WERI-Rb-1 (cell line): ENCODE measurements around the gene MSMP.
A peak's percentile ranks its signal among the peaks of the same experiment; 100 is the strongest.

Experiments used
- DNase-seq: peaks from one replicate; pipeline ENCODE4 v3.0.0-alpha.2; 2020
- H3K27ac ChIP-seq: fragments of 250-450 bp; sonication (Bioruptor Pico); 2 replicates; pipeline ENCODE4 v1.5.1; 2020; ENCODE audit warnings: mild to moderate bottlenecking, moderate library complexity
- H3K27me3 ChIP-seq: fragments of 250-450 bp; sonication (Bioruptor Pico); 2 replicates; pipeline ENCODE4 v1.5.1; 2021; ENCODE audit warnings: mild to moderate bottlenecking, low read depth, moderate library complexity; ENCODE audit not compliant: insufficient read depth, severe bottlenecking
- H3K36me3 ChIP-seq: fragments of 250-450 bp; sonication (Bioruptor Pico); 2 replicates; pipeline ENCODE4 v1.5.1; 2020; ENCODE audit warnings: mild to moderate bottlenecking, moderate library complexity
- H3K4me3 ChIP-seq: 2 replicates; pipeline ENCODE4 v1.5.1; 2011; ENCODE audit warnings: low read depth, mild to moderate bottlenecking, control low read depth, low read length
- H3K9me3 ChIP-seq: fragments of 250-450 bp; sonication (Bioruptor Pico); 2 replicates; pipeline ENCODE4 v1.5.1; 2021; ENCODE audit warnings: mild to moderate bottlenecking, moderate library complexity; ENCODE audit not compliant: severe bottlenecking
- CTCF ChIP-seq: IDR thresholded peaks from 2 replicates; pipeline ENCODE4 v1.5.1; 2011; ENCODE audit warnings: low read depth, mild to moderate bottlenecking, control low read depth, inconsistent platforms, low read length

The MSMP gene

GRCh38 chr9:35778496-35778895 lies 24.4 kb upstream of the MSMP start:
- H3K27me3 ChIP-seq: no peaks in the 10 kb centered on the region
- H3K36me3 ChIP-seq: peaks cover 4% of the 10 kb centered on the region
- H3K4me3 ChIP-seq: no peak overlapping the region
- no peaks in the 10 kb centered on the region for H3K9me3 ChIP-seq
- TF ChIP-seq CTCF: no peak
- DNase-seq: no peak
- H3K27ac ChIP-seq: no peak overlapping the region

DNA sequence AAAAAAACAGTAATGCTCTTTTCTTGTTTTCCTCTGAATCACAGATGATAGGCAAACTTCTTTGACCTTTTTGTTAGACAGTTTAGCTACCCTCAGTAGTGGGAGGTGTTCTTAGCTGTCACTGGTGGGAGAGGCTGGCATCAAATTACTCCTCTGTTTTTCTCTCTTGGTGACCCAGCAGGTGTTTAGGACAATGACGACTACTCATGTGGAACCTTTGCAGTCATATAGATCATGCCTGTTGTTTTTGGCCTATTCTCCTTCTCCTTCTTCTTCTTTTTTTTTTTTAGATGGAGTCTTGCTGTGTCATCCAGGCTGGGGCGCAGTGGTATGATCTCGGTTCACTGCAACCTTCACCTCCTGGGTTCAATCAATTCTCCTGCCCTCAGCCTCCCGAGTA lies 21.9 kb upstream of the MSMP start:
- Histone ChIP-seq H3K36me3 (peaks cover 6% of the 10 kb centered on the region; the same call in 1 of the 2 replicates), H3K4me3 (no peak overlapping the region), H3K9me3 (no peaks in the 10 kb centered on the region), H3K27ac (peak overlapping the region; percentile 65), H3K27me3 (no peaks in the 10 kb centered on the region)
- no peak for DNase-seq
- no peak for TF ChIP-seq CTCF

DNA sequence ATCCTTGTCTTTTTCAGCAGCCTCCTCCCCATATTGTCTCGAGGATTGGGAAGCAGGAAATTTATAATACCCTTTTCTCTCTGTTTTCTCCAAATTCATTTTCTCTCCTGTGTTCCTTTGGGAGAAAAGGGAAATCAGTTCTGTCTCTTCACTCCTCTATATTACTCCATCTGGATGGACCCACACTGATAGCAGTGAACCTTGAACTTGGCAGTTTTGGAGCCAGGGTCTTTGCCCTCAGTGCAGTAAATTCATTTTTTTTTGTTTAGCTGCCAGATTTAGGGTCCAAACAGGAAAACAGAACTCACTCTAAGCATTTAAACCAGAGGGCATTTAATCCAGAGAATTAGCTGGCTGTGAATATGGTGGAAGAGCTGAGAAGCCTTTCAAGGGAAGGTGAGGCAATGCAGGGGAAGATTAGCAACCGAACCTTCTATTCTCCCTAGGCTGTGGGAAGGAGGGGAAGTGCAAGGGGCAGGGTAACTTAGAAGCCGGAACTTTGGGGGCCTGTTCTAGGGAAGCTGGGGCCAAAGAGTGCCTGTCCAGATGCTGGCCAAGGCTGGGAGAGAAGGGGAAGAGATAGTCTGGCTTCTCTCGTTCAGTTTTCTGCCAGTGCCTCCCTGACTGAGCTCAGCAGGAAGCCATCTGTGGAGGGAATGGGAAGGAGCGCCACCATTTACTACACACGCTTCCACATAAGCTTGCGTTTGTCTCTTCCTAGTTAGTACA lies 21.0 kb upstream of the MSMP start:
- no peaks in the 10 kb centered on the region for H3K9me3 ChIP-seq
- DNase-seq: peak; percentile 23
- no peaks in the 10 kb centered on the region for H3K27me3 ChIP-seq
- H3K27ac ChIP-seq: peak overlapping the region; percentile 65
- peaks cover 3% of the 10 kb centered on the region; the same call in 1 of the 2 replicates for H3K36me3 ChIP-seq
- no peak overlapping the region for H3K4me3 ChIP-seq
- no peak for TF ChIP-seq CTCF

- no peak for TF ChIP-seq CTCF
- Histone ChIP-seq H3K27ac (no peak overlapping the region), H3K36me3 (peaks cover 2% of the 10 kb centered on the region; the same call in 1 of the 2 replicates), H3K9me3 (no peaks in the 10 kb centered on the region), H3K4me3 (no peak overlapping the region), H3K27me3 (no peaks in the 10 kb centered on the region)
- no peak for DNase-seq
Measured at GRCh38 chr9:35771943-35772342, 17.9 kb upstream of the MSMP start.

DNA sequence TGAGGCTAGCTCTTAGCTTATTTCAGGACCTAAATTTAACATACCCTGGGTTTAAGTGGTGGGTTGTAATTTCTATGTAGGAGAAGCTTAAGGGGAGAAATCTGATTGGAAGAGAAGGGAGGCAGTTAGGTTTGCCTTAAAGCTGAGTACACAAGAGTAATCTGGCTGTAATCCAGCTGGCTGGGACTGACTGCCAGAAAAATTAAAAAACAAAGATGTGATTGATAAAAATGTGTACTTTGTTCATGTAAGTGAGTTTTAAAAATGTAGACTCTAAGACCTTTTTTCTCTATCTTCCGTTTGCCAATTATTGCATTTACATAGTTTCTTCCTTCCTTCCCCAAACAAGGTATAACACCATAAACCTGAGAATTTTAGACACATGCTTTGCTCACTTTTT lies 17.5 kb upstream of the MSMP start:
- DNase-seq: no peak
- no peak for TF ChIP-seq CTCF
- no peaks in the 10 kb centered on the region for H3K27me3 ChIP-seq
- H3K27ac ChIP-seq: no peak overlapping the region
- H3K36me3 ChIP-seq: peaks cover 2% of the 10 kb centered on the region; the same call in 1 of the 2 replicates
- no peak overlapping the region for H3K4me3 ChIP-seq
- H3K9me3 ChIP-seq: no peaks in the 10 kb centered on the region

GRCh38 chr9:35771075-35771433 lies 17.0 kb upstream of the MSMP start:
- Histone ChIP-seq H3K36me3 (peaks cover 2% of the 10 kb centered on the region; the same call in 1 of the 2 replicates), H3K27me3 (no peaks in the 10 kb centered on the region), H3K4me3 (no peak overlapping the region), H3K27ac (peak overlapping the region; percentile 35; the same call in 1 of the 2 replicates), H3K9me3 (no peaks in the 10 kb centered on the region)
- TF ChIP-seq CTCF: no peak
- DNase-seq: no peak
